SK-N-SH treated with all-trans-retinoic acid at 6 μM for 48 hours (cell line): Measurements from ENCODE around the gene DDX31.

ENCODE experiments used
- ARNTL ChIP-seq: fragments of 450-650 bp; formaldehyde crosslinking; IDR thresholded peaks from 2 replicates; pipeline ENCODE4 v1.5.0; 2020; ENCODE audit warnings: low read depth, mild to moderate bottlenecking, moderate library complexity, borderline replicate concordance
- BACH2 ChIP-seq: fragments of 250-450 bp; sonication (Bioruptor Pico); IDR thresholded peaks from 2 replicates; pipeline ENCODE4 v1.9.0; 2021; ENCODE audit warnings: mild to moderate bottlenecking, borderline replicate concordance
- ESRRG ChIP-seq: fragments of 250-450 bp; sonication (Bioruptor Pico); IDR thresholded peaks from 2 replicates; pipeline ENCODE4 v1.6.1; 2021; ENCODE audit warnings: mild to moderate bottlenecking
- ISL1 ChIP-seq: fragments of 250-450 bp; sonication (Bioruptor Pico); IDR thresholded peaks from 2 replicates; pipeline ENCODE4 v2.1.2; 2022; ENCODE audit warnings: mild to moderate bottlenecking, moderate library complexity
- OSR1 ChIP-seq: fragments of 250-450 bp; sonication (Bioruptor Pico); IDR thresholded peaks from 2 replicates; pipeline ENCODE4 v1.8.0; 2022; ENCODE audit warnings: moderate library complexity, mild to moderate bottlenecking, inconsistent platforms
- POU6F1 ChIP-seq: fragments of 250-450 bp; sonication (Bioruptor Pico); IDR thresholded peaks from 2 replicates; pipeline ENCODE4 v1.8.0; 2021; ENCODE audit warnings: low read depth, mild to moderate bottlenecking, moderate library complexity, borderline replicate concordance
- RARB ChIP-seq: fragments of 250-450 bp; sonication (Bioruptor Pico); IDR thresholded peaks from 2 replicates; pipeline ENCODE4 v1.8.0; 2021; ENCODE audit warnings: mild to moderate bottlenecking, moderate library complexity
- SNAI2 ChIP-seq: fragments of 250-450 bp; sonication (Bioruptor Pico); IDR thresholded peaks from 2 replicates; pipeline ENCODE4 v1.5.0; 2020; ENCODE audit warnings: mild to moderate bottlenecking, moderate library complexity
- TF ChIP-seq, protein P1 (sequence below): fragments of 250-450 bp; sonication (Bioruptor Pico); IDR thresholded peaks from 2 replicates; pipeline ENCODE4 v1.8.0; 2020; ENCODE audit warnings: mild to moderate bottlenecking, moderate library complexity, borderline replicate concordance
- TF ChIP-seq, protein P2 (sequence below): fragments of 250-450 bp; sonication (Bioruptor Pico); IDR thresholded peaks from 2 replicates; pipeline ENCODE4 v1.5.0; 2020; ENCODE audit warnings: mild to moderate bottlenecking, moderate library complexity
- TF ChIP-seq, protein P3 (sequence below): fragments of 250-450 bp; sonication (Bioruptor Pico); IDR thresholded peaks from 2 replicates; pipeline ENCODE4 v1.5.1; 2020; ENCODE audit warnings: low read depth, mild to moderate bottlenecking, moderate library complexity

GRCh38 chr9:132600326-132600984, 69.3 kb downstream of the DDX31 start:
- TF ChIP-seq POU6F1 (CRISPR knock-in tag): no peak
- TF ChIP-seq, protein P1, sequence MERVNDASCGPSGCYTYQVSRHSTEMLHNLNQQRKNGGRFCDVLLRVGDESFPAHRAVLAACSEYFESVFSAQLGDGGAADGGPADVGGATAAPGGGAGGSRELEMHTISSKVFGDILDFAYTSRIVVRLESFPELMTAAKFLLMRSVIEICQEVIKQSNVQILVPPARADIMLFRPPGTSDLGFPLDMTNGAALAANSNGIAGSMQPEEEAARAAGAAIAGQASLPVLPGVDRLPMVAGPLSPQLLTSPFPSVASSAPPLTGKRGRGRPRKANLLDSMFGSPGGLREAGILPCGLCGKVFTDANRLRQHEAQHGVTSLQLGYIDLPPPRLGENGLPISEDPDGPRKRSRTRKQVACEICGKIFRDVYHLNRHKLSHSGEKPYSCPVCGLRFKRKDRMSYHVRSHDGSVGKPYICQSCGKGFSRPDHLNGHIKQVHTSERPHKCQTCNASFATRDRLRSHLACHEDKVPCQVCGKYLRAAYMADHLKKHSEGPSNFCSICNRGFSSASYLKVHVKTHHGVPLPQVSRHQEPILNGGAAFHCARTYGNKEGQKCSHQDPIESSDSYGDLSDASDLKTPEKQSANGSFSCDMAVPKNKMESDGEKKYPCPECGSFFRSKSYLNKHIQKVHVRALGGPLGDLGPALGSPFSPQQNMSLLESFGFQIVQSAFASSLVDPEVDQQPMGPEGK (CRISPR knock-in tag): no peak
- TF ChIP-seq, protein P2, sequence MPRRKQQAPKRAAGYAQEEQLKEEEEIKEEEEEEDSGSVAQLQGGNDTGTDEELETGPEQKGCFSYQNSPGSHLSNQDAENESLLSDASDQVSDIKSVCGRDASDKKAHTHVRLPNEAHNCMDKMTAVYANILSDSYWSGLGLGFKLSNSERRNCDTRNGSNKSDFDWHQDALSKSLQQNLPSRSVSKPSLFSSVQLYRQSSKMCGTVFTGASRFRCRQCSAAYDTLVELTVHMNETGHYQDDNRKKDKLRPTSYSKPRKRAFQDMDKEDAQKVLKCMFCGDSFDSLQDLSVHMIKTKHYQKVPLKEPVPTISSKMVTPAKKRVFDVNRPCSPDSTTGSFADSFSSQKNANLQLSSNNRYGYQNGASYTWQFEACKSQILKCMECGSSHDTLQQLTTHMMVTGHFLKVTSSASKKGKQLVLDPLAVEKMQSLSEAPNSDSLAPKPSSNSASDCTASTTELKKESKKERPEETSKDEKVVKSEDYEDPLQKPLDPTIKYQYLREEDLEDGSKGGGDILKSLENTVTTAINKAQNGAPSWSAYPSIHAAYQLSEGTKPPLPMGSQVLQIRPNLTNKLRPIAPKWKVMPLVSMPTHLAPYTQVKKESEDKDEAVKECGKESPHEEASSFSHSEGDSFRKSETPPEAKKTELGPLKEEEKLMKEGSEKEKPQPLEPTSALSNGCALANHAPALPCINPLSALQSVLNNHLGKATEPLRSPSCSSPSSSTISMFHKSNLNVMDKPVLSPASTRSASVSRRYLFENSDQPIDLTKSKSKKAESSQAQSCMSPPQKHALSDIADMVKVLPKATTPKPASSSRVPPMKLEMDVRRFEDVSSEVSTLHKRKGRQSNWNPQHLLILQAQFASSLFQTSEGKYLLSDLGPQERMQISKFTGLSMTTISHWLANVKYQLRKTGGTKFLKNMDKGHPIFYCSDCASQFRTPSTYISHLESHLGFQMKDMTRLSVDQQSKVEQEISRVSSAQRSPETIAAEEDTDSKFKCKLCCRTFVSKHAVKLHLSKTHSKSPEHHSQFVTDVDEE (CRISPR knock-in tag): no peak
- no peak for TF ChIP-seq ISL1 (CRISPR knock-in tag)
- no peak for TF ChIP-seq RARB (CRISPR knock-in tag)
- no peak for TF ChIP-seq ESRRG
- TF ChIP-seq, protein P3, sequence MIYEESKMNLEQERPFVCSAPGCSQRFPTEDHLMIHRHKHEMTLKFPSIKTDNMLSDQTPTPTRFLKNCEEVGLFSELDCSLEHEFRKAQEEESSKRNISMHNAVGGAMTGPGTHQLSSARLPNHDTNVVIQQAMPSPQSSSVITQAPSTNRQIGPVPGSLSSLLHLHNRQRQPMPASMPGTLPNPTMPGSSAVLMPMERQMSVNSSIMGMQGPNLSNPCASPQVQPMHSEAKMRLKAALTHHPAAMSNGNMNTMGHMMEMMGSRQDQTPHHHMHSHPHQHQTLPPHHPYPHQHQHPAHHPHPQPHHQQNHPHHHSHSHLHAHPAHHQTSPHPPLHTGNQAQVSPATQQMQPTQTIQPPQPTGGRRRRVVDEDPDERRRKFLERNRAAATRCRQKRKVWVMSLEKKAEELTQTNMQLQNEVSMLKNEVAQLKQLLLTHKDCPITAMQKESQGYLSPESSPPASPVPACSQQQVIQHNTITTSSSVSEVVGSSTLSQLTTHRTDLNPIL (CRISPR knock-in tag): no peak
- TF ChIP-seq OSR1 (CRISPR knock-in tag): no peak
- TF ChIP-seq ARNTL: no peak
- no peak for TF ChIP-seq SNAI2 (CRISPR knock-in tag)
- TF ChIP-seq BACH2 (CRISPR knock-in tag): no peak
